Measurements from ENCODE around the gene RBM26.

The RBM26 gene

GRCh38 chr13:79405831-79406596 lies at the start of gene RBM26:
TSS of gene RBM26 (minus strand) at chr13:79406255. CDS start at chr13:79405774, 481 bp downstream.
- peak; percentile 95 for DNase-seq

GRCh38 chr13:79455331-79455730 lies 49.3 kb upstream of the RBM26 start:
- DNase-seq: no peak

- no peak for DNase-seq
These were observed 46.3 kb upstream of the RBM26 start for GRCh38 chr13:79452239-79452913.

GRCh38 chr13:79451500-79451962 lies 45.5 kb upstream of the RBM26 start:
- no peak for DNase-seq

GRCh38 chr13:79450110-79450509 lies 44.1 kb upstream of the RBM26 start:
- no peak for DNase-seq

GRCh38 chr13:79448413-79448812 lies 42.4 kb upstream of the RBM26 start:
- DNase-seq: no peak

- no peak for DNase-seq
These were observed 41.7 kb upstream of the RBM26 start for GRCh38 chr13:79447741-79448140.

- DNase-seq: no peak
These were observed 41.1 kb upstream of the RBM26 start for GRCh38 chr13:79447141-79447540.

- DNase-seq: no peak
These were observed 40.1 kb upstream of the RBM26 start for GRCh38 chr13:79445968-79446645.

- DNase-seq: no peak
These were observed 36.7 kb upstream of the RBM26 start for GRCh38 chr13:79442706-79443105.

- no peak for DNase-seq
These were observed 36.2 kb upstream of the RBM26 start for GRCh38 chr13:79442221-79442620.

- no peak for DNase-seq
These were observed 35.0 kb upstream of the RBM26 start for GRCh38 chr13:79440958-79441528.

- no peak for DNase-seq
These were observed 33.2 kb upstream of the RBM26 start for GRCh38 chr13:79439275-79439674.

- DNase-seq: no peak
These were observed 29.5 kb upstream of the RBM26 start for GRCh38 chr13:79435561-79435990.

GRCh38 chr13:79434556-79434955 lies 28.5 kb upstream of the RBM26 start:
- no peak for DNase-seq

GRCh38 chr13:79432992-79433391 lies 26.9 kb upstream of the RBM26 start:
- no peak for DNase-seq

- no peak for DNase-seq
These were observed 26.0 kb upstream of the RBM26 start for GRCh38 chr13:79432086-79432485.

GRCh38 chr13:79429309-79429708 lies 23.3 kb upstream of the RBM26 start:
- DNase-seq: no peak

- DNase-seq: no peak
These were observed 21.8 kb upstream of the RBM26 start for GRCh38 chr13:79427883-79428282.

- DNase-seq: no peak
These were observed 21.2 kb upstream of the RBM26 start for GRCh38 chr13:79427265-79427664.

GRCh38 chr13:79423801-79424642 lies 18.0 kb upstream of the RBM26 start:
- no peak for DNase-seq

GRCh38 chr13:79423340-79423739 lies 17.3 kb upstream of the RBM26 start:
- DNase-seq: no peak
